HepG2 (cell line): ENCODE results near the gene KIF3C. TPM values are rescaled to one million over a fixed set of nuclear protein-coding genes. Genes with fewer than 3 reads are reported as not detected.

Experiments used
- ARNT2 ChIP-seq: sonication (generic); formaldehyde crosslinking; IDR thresholded peaks from 2 replicates; pipeline ENCODE4 v1.8.0; 2022; ENCODE audit warnings: mild to moderate bottlenecking, low read depth, missing genetic modification reagents, moderate library complexity
- JARID2 ChIP-seq: sonication (generic); formaldehyde crosslinking; IDR thresholded peaks from 2 replicates; pipeline ENCODE4 v1.8.1; 2023; ENCODE audit warnings: missing genetic modification reagents, inconsistent platforms; ENCODE audit not compliant: insufficient replicate concordance
- MIER2 ChIP-seq: IDR thresholded peaks from 2 replicates; pipeline ENCODE4 v1.6.1; 2016; ENCODE audit warnings: missing biosample characterization, missing genetic modification reagents
- PAX8 ChIP-seq: sonication (generic); formaldehyde crosslinking; IDR thresholded peaks from 2 replicates; pipeline ENCODE4 v1.8.0; 2022; ENCODE audit warnings: mild to moderate bottlenecking, missing genetic modification reagents, borderline replicate concordance
- PHF5A ChIP-seq: IDR thresholded peaks from one replicate; pipeline ENCODE4 v1.6.1; 2018; ENCODE audit warnings: low read depth, missing genetic modification reagents; ENCODE audit not compliant: unreplicated experiment
- SIN3A ChIP-seq: IDR thresholded peaks from 2 replicates; pipeline ENCODE4 v1.6.1; 2011; ENCODE audit warnings: low read depth, mild to moderate bottlenecking, control low read depth, low read length, borderline replicate concordance
- TGIF2 ChIP-seq: IDR thresholded peaks from 2 replicates; pipeline ENCODE4 v1.6.1; 2016; ENCODE audit warnings: control low read depth, missing compliant biosample characterization
- ZC3H4 ChIP-seq: sonication (generic); formaldehyde crosslinking; IDR thresholded peaks from 2 replicates; pipeline ENCODE4 v1.4.0; 2020; ENCODE audit warnings: missing genetic modification reagents, borderline replicate concordance
- ZNF230 ChIP-seq: sonication (generic); formaldehyde crosslinking; IDR thresholded peaks from 2 replicates; pipeline ENCODE4 v1.4.0; 2020; ENCODE audit warnings: mild to moderate bottlenecking, missing genetic modification reagents
- ZNF274 ChIP-seq: sonication (generic); formaldehyde crosslinking; IDR thresholded peaks from 2 replicates; pipeline ENCODE4 v1.5.1; 2020; ENCODE audit warnings: mild to moderate bottlenecking, missing genetic modification reagents
- ZNF589 ChIP-seq: sonication (generic); formaldehyde crosslinking; conservative IDR thresholded peaks from 2 replicates; pipeline ENCODE4 v1.8.0; 2022; ENCODE audit warnings: mild to moderate bottlenecking, moderate library complexity, missing genetic modification reagents
- ZNF670 ChIP-seq: sonication (generic); formaldehyde crosslinking; IDR thresholded peaks from 2 replicates; pipeline ENCODE4 v1.8.0; 2022; ENCODE audit warnings: mild to moderate bottlenecking, missing genetic modification reagents, borderline replicate concordance
- ZNF782 ChIP-seq: sonication (generic); formaldehyde crosslinking; IDR thresholded peaks from 2 replicates; pipeline ENCODE4 v1.4.0; 2020; ENCODE audit warnings: missing genetic modification reagents, mild to moderate bottlenecking, borderline replicate concordance
- ZNF850 ChIP-seq: sonication (generic); formaldehyde crosslinking; conservative IDR thresholded peaks from 2 replicates; pipeline ENCODE4 v1.9.0; 2021; ENCODE audit warnings: mild to moderate bottlenecking, missing genetic modification reagents
- polyA plus RNA-seq, 8 experiments: library from polyadenylated mRNA; depleted of rRNA in 3 of 8; stranded (reverse) in 7 of 8; unstranded in 1 of 8; fragments of >200 nt; fragmentation: Illumina TruSeq in 4 of 8; extraction: Trizol in 4 of 8; gene quantifications; 2 replicates each; pipeline versions ENCODE4 v1.2.1 to v1.2.3, GENCODE V29; 2011 to 2016; ENCODE audit warnings: low read depth in 4 of 8, missing spikeins in 1 of 8, mixed read lengths in 1 of 8; ENCODE audit not compliant: insufficient read depth in 1 of 8
- total RNA-seq, 5 experiments: library from RNA; depleted of rRNA; stranded (reverse); fragments of >200 nt; fragmentation: Illumina TruSeq; extraction: Trizol; gene quantifications; 2 replicates each; pipeline ENCODE4 v1.2.3, GENCODE V29; 2016; ENCODE audit warnings: low read depth in 1 of 5
- TF ChIP-seq, protein P1 (sequence below), 2 experiments: sonication (generic) in 1 of 2; formaldehyde crosslinking in 1 of 2; IDR thresholded peaks; 2 replicates each; pipeline versions ENCODE4 v1.4.0 to v1.6.1; 2016 to 2020; ENCODE audit warnings: borderline replicate concordance in 1 of 2, low read depth in 1 of 2, mild to moderate bottlenecking in 1 of 2, missing genetic modification reagents in 1 of 2
- TF ChIP-seq, protein P2 (sequence below): sonication (generic); formaldehyde crosslinking; IDR thresholded peaks from 2 replicates; pipeline ENCODE4 v1.8.0; 2022; ENCODE audit warnings: missing genetic modification reagents, mild to moderate bottlenecking, inconsistent platforms, borderline replicate concordance
- TF ChIP-seq, protein P3 (sequence below): sonication (generic); formaldehyde crosslinking; IDR thresholded peaks from 2 replicates; pipeline ENCODE4 v1.8.0; 2022; ENCODE audit warnings: mild to moderate bottlenecking, missing genetic modification reagents
- TF ChIP-seq, protein P4 (sequence below): sonication (generic); formaldehyde crosslinking; IDR thresholded peaks from 2 replicates; pipeline ENCODE4 v1.4.0; 2020; ENCODE audit warnings: missing genetic modification reagents
- TF ChIP-seq, protein P5 (sequence below): sonication (generic); formaldehyde crosslinking; IDR thresholded peaks from 2 replicates; pipeline ENCODE4 v1.8.0; 2022; ENCODE audit warnings: missing genetic modification reagents, mild to moderate bottlenecking, borderline replicate concordance

Gene KIF3C
- total and polyA plus RNA-seq, 2 of the 13 experiments (the other 11 are each of a cell fraction or from before 2014, with no cell fraction given): 3.6 to 4.9 TPM

DNA sequence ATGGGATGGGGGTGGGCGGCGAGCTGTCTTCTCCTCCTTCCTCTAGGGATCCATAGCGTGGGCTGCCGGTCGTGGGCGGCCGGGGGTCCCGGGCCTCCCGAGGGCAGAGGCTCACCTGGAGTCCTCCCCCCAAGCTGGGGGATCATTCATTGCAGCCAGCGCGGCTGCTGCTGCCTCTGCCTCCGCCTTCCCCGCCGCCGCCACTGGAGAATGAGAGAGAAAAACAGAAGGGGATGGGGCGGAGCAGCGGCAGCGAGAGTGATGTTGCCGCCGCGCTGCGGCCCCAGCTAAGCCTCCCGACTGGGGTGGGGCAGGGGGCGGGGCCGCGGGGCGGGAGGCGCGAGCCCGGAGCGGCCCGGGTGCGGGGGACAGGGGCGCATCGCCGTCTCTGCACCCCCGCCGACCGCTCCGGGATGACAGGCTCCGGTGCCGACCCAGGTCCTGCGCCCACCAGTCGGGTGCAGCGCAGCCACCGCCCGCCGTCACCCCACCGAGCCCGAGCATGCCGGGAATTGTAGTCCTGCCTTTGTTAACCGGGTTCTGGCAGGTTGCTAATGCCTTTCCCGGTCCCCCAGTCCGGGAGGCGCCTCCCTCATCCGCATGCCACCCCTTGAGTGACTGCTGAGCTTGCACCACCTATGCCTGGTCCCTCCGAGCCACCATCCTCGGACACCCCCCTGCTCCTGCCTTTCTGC, at the start of gene KIF3C (continued):
- TF ChIP-seq, protein P1, sequence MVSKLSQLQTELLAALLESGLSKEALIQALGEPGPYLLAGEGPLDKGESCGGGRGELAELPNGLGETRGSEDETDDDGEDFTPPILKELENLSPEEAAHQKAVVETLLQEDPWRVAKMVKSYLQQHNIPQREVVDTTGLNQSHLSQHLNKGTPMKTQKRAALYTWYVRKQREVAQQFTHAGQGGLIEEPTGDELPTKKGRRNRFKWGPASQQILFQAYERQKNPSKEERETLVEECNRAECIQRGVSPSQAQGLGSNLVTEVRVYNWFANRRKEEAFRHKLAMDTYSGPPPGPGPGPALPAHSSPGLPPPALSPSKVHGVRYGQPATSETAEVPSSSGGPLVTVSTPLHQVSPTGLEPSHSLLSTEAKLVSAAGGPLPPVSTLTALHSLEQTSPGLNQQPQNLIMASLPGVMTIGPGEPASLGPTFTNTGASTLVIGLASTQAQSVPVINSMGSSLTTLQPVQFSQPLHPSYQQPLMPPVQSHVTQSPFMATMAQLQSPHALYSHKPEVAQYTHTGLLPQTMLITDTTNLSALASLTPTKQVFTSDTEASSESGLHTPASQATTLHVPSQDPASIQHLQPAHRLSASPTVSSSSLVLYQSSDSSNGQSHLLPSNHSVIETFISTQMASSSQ (IDR thresholded peaks at IDR 0.05; ENCODE audit: low read depth): no peak
- TF ChIP-seq, protein P1 (CRISPR knock-in tag; IDR thresholded peaks at IDR 0.05; ENCODE audit: borderline replicate concordance): no peak
- TF ChIP-seq ARNT2 (CRISPR knock-in tag) (no peak), ZNF670 (CRISPR knock-in tag) (no peak), JARID2 (CRISPR knock-in tag) (no peak), ZNF274 (CRISPR knock-in tag) (no peak), SIN3A (peak; percentile 19; the same call in 1 of the 2 replicates), PAX8 (CRISPR knock-in tag) (0 out of 2 replicates have a peak, but pooled peaks have one; percentile 50), TGIF2 (CRISPR knock-in tag) (peak; percentile 63), ZC3H4 (no peak), PHF5A (CRISPR knock-in tag) (no peak), ZNF782 (CRISPR knock-in tag) (0 out of 2 replicates have a peak, but pooled peaks have one; percentile 38), ZNF230 (CRISPR knock-in tag) (0 out of 2 replicates have a peak, but pooled peaks have one; percentile 70), MIER2 (CRISPR knock-in tag) (no peak), ZNF850 (CRISPR knock-in tag) (no peak), ZNF589 (CRISPR knock-in tag) (no peak)
- TF ChIP-seq, protein P2, sequence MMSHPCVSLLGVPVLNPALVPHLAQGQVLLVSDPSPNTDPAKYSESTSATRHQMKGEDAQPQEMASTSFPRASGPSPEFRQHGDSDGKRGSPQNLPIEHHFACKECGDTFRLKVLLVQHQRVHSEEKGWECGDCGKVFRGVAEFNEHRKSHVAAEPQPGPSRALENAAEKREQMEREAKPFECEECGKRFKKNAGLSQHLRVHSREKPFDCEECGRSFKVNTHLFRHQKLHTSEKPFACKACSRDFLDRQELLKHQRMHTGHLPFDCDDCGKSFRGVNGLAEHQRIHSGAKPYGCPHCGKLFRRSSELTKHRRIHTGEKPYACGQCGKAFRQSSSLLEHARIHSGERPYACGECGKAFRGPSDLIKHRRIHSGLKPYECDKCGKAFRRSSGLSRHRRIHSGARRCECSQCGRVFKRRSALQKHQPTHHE (CRISPR knock-in tag): peak; percentile 55; the same call in 1 of the 2 replicates
- TF ChIP-seq, protein P3, sequence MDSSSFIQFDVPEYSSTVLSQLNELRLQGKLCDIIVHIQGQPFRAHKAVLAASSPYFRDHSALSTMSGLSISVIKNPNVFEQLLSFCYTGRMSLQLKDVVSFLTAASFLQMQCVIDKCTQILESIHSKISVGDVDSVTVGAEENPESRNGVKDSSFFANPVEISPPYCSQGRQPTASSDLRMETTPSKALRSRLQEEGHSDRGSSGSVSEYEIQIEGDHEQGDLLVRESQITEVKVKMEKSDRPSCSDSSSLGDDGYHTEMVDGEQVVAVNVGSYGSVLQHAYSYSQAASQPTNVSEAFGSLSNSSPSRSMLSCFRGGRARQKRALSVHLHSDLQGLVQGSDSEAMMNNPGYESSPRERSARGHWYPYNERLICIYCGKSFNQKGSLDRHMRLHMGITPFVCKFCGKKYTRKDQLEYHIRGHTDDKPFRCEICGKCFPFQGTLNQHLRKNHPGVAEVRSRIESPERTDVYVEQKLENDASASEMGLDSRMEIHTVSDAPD (CRISPR knock-in tag): peak; percentile 15; the same call in 1 of the 2 replicates
- TF ChIP-seq, protein P4, sequence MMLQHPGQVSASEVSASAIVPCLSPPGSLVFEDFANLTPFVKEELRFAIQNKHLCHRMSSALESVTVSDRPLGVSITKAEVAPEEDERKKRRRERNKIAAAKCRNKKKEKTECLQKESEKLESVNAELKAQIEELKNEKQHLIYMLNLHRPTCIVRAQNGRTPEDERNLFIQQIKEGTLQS: no peak
- TF ChIP-seq, protein P5, sequence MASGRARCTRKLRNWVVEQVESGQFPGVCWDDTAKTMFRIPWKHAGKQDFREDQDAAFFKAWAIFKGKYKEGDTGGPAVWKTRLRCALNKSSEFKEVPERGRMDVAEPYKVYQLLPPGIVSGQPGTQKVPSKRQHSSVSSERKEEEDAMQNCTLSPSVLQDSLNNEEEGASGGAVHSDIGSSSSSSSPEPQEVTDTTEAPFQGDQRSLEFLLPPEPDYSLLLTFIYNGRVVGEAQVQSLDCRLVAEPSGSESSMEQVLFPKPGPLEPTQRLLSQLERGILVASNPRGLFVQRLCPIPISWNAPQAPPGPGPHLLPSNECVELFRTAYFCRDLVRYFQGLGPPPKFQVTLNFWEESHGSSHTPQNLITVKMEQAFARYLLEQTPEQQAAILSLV (CRISPR knock-in tag): 0 out of 2 replicates have a peak, but pooled peaks have one; percentile 30
